MCF 10A (cell line): ENCODE results near the gene RAPSN. TPM values are rescaled to one million over a fixed set of nuclear protein-coding genes. Genes with fewer than 3 reads are reported as not detected.

Experiments
- BruUV-seq: library from RNA; stranded (reverse); fragments of 400-500 nt; replicated peaks from 2 replicates; lab custom pipeline; 2021; lab: Mats Ljungman, UMichigan
- CTCF ChIA-PET: fragments of 300-600 bp; sonication (Branson Sonifier 250); formaldehyde crosslinking; extraction: SDS; loops from one replicate; lab custom pipeline; 2021; ENCODE audit warnings: antibody characterized with exemption, inconsistent platforms; lab: Yijun Ruan, JAX
- POLR2A ChIA-PET: fragments of 300-600, 350-650 bp; sonication (Branson Sonifier 250); formaldehyde crosslinking; extraction: SDS; loops from one replicate; lab custom pipeline; 2020; ENCODE audit warnings: antibody characterized with exemption, inconsistent platforms; lab: Yijun Ruan, JAX
- DNase-seq: peaks from one replicate; pipeline ENCODE4 v3.0.0-alpha.2; 2018; ENCODE audit not compliant: unreplicated experiment
- H3K27ac Mint-ChIP-seq: one replicate; pipeline ENCODE4 v1.8.0; 2022; ENCODE audit warnings: mild to moderate bottlenecking, low read depth, mixed read lengths; ENCODE audit not compliant: unreplicated experiment
- H3K27me3 Mint-ChIP-seq: one replicate; pipeline ENCODE4 v1.8.0; 2022; ENCODE audit warnings: mixed read lengths; ENCODE audit not compliant: insufficient read depth, unreplicated experiment
- H3K36me3 Mint-ChIP-seq: one replicate; pipeline ENCODE4 v1.8.0; 2022; ENCODE audit warnings: mild to moderate bottlenecking, moderate library complexity, mixed read lengths; ENCODE audit not compliant: insufficient read depth, unreplicated experiment
- H3K4me1 Mint-ChIP-seq: one replicate; pipeline ENCODE4 v1.8.0; 2022; ENCODE audit warnings: mixed read lengths; ENCODE audit not compliant: insufficient read depth, unreplicated experiment
- H3K4me3 Mint-ChIP-seq: one replicate; pipeline ENCODE4 v1.8.0; 2022; ENCODE audit warnings: mild to moderate bottlenecking, moderate library complexity, mixed read lengths; ENCODE audit not compliant: unreplicated experiment
- H3K9me3 Mint-ChIP-seq: one replicate; pipeline ENCODE4 v1.8.0; 2022; ENCODE audit warnings: mixed read lengths; ENCODE audit not compliant: unreplicated experiment
- CTCF ChIP-seq: fragments of 200-600 bp; IDR thresholded peaks from one replicate; pipeline ENCODE4 v1.8.0; 2022; ENCODE audit warnings: antibody characterized with exemption, mild to moderate bottlenecking; ENCODE audit not compliant: unreplicated experiment
- intact Hi-C: fragments of 100-400 bp; cut with micrococcal nuclease; formaldehyde crosslinking; loops from 2 replicates; pipeline ENCODE4 v1.14.1; 2022
- total RNA-seq: library from RNA; stranded (reverse); gene quantifications from 2 replicates; pipeline ENCODE4 v1.2.3, GENCODE V29; 2022

Gene RAPSN
- total RNA-seq, 1 experiment from 2014 or later, result 0.51 TPM

GRCh38 chr11:47437218-47437745, 11.7 kb downstream of the RAPSN start:
- H3K36me3 Mint-ChIP-seq, result no peaks in the 10 kb centered on the region
- no peak for TF ChIP-seq CTCF
- no peak overlapping the region for H3K27ac Mint-ChIP-seq
- no peaks in the 10 kb centered on the region for H3K9me3 Mint-ChIP-seq
- H3K4me1 Mint-ChIP-seq, result no peaks in the 10 kb centered on the region
- ChIA-PET POLR2A (interaction anchor here (0.6 kb wide), 1 partner anchor 214 kb away, joined by 3 read pairs; no protein-coding TSS in a partner anchor), CTCF (no interaction called here)
- no peaks in the 10 kb centered on the region for H3K27me3 Mint-ChIP-seq
- no peak overlapping the region for H3K4me3 Mint-ChIP-seq
- DNase-seq, result no peak
- intact Hi-C loops, result no loop called here
- BruUV-seq, result no TSS peak

GRCh38 chr11:47436726-47437125, 12.2 kb downstream of the RAPSN start:
- Mint-ChIP-seq H3K27ac (no peak overlapping the region), H3K4me3 (no peak overlapping the region), H3K4me1 (no peaks in the 10 kb centered on the region), H3K27me3 (no peaks in the 10 kb centered on the region), H3K9me3 (no peaks in the 10 kb centered on the region), H3K36me3 (no peaks in the 10 kb centered on the region)
- no TSS peak for BruUV-seq
- CTCF ChIA-PET, result interaction anchor here (0.6 kb wide), 1 partner anchor 305 kb away, joined by 7 read pairs; no protein-coding TSS in a partner anchor
- no peak for DNase-seq
- intact Hi-C loops, result no loop called here
- POLR2A ChIA-PET, result interaction anchor here (0.7 kb wide), 1 partner anchor 17 kb away, joined by 3 read pairs; no protein-coding TSS in a partner anchor
- TF ChIP-seq CTCF, result no peak

GRCh38 chr11:47435687-47436086, 13.2 kb downstream of the RAPSN start:
- Mint-ChIP-seq H3K4me1 (no peaks in the 10 kb centered on the region), H3K27me3 (no peaks in the 10 kb centered on the region), H3K9me3 (no peaks in the 10 kb centered on the region), H3K4me3 (no peak overlapping the region), H3K27ac (no peak overlapping the region), H3K36me3 (no peaks in the 10 kb centered on the region)
- intact Hi-C loops, result no loop called here
- ChIA-PET CTCF (no interaction called here), POLR2A (interaction anchor here (0.6 kb wide), 3 partner anchors 101 to 628 kb away, joined by 3 to 5 read pairs (median 4); no protein-coding TSS in a partner anchor)
- DNase-seq, result no peak
- BruUV-seq, result no TSS peak
- TF ChIP-seq CTCF, result no peak

- no peaks in the 10 kb centered on the region for H3K36me3 Mint-ChIP-seq
- ChIA-PET CTCF (no interaction called here), POLR2A (interaction anchor here (0.9 kb wide), 1 partner anchor 25 kb away, joined by 5 read pairs; no protein-coding TSS in a partner anchor)
- no peak for TF ChIP-seq CTCF
- H3K9me3 Mint-ChIP-seq, result no peaks in the 10 kb centered on the region
- H3K27me3 Mint-ChIP-seq, result no peaks in the 10 kb centered on the region
- DNase-seq, result no peak
- H3K4me1 Mint-ChIP-seq, result no peaks in the 10 kb centered on the region
- no peak overlapping the region for H3K27ac Mint-ChIP-seq
- H3K4me3 Mint-ChIP-seq, result no peak overlapping the region
- no TSS peak for BruUV-seq
- intact Hi-C loops, result no loop called here
Observed at GRCh38 chr11:47434011-47434786, 14.7 kb downstream of the RAPSN start.
